ENCODE measurements around the gene FOXN1. TPM values are rescaled to one million over a fixed set of nuclear protein-coding genes. Genes with fewer than 3 reads are reported as not detected.

Gene FOXN1
- total and polyA plus RNA-seq, 2 of the 13 experiments (the other 11 are each of a cell fraction or from before 2014, with no cell fraction given): 0.01 TPM; not detected in 1

DNA sequence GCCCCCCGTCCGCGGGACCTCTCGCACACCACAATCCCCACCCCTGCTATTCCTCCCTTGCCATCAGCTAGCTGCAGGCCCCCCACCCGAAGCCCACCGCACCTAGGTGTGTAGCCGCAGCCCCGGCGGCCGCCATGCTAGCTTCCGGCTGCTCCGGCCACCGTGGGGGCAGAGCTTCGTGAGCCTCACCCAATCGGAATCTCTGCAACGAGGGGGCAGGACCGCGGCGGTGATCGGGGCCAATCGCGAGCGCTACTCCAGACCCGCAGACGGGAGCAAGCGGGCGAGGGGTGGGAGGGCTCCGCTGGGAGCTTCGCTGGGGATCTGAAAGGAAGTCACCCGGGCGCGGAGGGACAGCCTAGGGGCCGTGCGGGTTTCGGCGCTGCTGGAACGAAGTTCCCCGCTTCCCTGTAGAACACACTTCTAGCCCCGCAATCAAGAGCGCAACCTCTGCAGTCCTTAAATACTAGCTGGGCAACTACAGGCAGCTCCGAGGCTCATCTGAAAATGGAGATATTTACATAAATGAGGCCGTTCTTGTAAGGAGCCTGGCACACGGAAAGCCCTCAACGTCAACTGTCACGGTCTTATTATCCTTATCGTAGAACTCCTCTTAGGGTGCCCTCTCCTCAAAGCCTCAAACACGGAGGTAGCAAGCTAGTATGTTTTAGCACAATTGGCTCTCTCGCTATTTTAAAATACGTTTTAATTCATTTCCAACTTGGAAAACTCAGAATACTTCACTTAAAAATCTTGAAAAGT lies 65.4 kb downstream of the FOXN1 start, which contains the start of gene PIGS (continued):
- TF ChIP-seq, protein P1, sequence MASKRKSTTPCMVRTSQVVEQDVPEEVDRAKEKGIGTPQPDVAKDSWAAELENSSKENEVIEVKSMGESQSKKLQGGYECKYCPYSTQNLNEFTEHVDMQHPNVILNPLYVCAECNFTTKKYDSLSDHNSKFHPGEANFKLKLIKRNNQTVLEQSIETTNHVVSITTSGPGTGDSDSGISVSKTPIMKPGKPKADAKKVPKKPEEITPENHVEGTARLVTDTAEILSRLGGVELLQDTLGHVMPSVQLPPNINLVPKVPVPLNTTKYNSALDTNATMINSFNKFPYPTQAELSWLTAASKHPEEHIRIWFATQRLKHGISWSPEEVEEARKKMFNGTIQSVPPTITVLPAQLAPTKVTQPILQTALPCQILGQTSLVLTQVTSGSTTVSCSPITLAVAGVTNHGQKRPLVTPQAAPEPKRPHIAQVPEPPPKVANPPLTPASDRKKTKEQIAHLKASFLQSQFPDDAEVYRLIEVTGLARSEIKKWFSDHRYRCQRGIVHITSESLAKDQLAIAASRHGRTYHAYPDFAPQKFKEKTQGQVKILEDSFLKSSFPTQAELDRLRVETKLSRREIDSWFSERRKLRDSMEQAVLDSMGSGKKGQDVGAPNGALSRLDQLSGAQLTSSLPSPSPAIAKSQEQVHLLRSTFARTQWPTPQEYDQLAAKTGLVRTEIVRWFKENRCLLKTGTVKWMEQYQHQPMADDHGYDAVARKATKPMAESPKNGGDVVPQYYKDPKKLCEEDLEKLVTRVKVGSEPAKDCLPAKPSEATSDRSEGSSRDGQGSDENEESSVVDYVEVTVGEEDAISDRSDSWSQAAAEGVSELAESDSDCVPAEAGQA (IDR thresholded peaks at IDR 0.05; ENCODE audit: low read depth): peak; percentile 84
- TF ChIP-seq, protein P1 (CRISPR knock-in tag; IDR thresholded peaks at IDR 0.05; ENCODE audit: borderline replicate concordance): no peak
- no peak for TF ChIP-seq ZEB1 (IDR thresholded peaks at IDR 0.05; ENCODE audit: insufficient replicate concordance, low read depth)
- TF ChIP-seq NFIC (IDR thresholded peaks at IDR 0.05; ENCODE audit: low read length): no peak
- TF ChIP-seq, protein P2, sequence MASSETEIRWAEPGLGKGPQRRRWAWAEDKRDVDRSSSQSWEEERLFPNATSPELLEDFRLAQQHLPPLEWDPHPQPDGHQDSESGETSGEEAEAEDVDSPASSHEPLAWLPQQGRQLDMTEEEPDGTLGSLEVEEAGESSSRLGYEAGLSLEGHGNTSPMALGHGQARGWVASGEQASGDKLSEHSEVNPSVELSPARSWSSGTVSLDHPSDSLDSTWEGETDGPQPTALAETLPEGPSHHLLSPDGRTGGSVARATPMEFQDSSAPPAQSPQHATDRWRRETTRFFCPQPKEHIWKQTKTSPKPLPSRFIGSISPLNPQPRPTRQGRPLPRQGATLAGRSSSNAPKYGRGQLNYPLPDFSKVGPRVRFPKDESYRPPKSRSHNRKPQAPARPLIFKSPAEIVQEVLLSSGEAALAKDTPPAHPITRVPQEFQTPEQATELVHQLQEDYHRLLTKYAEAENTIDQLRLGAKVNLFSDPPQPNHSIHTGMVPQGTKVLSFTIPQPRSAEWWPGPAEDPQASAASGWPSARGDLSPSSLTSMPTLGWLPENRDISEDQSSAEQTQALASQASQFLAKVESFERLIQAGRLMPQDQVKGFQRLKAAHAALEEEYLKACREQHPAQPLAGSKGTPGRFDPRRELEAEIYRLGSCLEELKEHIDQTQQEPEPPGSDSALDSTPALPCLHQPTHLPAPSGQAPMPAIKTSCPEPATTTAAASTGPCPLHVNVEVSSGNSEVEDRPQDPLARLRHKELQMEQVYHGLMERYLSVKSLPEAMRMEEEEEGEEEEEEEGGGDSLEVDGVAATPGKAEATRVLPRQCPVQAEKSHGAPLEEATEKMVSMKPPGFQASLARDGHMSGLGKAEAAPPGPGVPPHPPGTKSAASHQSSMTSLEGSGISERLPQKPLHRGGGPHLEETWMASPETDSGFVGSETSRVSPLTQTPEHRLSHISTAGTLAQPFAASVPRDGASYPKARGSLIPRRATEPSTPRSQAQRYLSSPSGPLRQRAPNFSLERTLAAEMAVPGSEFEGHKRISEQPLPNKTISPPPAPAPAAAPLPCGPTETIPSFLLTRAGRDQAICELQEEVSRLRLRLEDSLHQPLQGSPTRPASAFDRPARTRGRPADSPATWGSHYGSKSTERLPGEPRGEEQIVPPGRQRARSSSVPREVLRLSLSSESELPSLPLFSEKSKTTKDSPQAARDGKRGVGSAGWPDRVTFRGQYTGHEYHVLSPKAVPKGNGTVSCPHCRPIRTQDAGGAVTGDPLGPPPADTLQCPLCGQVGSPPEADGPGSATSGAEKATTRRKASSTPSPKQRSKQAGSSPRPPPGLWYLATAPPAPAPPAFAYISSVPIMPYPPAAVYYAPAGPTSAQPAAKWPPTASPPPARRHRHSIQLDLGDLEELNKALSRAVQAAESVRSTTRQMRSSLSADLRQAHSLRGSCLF (CRISPR knock-in tag; IDR thresholded peaks at IDR 0.05; ENCODE audit: borderline replicate concordance): no peak
- TF ChIP-seq HNRNPUL1 (IDR thresholded peaks at IDR 0.05; ENCODE audit: low read depth, low read length): no peak
- TF ChIP-seq, protein P3, sequence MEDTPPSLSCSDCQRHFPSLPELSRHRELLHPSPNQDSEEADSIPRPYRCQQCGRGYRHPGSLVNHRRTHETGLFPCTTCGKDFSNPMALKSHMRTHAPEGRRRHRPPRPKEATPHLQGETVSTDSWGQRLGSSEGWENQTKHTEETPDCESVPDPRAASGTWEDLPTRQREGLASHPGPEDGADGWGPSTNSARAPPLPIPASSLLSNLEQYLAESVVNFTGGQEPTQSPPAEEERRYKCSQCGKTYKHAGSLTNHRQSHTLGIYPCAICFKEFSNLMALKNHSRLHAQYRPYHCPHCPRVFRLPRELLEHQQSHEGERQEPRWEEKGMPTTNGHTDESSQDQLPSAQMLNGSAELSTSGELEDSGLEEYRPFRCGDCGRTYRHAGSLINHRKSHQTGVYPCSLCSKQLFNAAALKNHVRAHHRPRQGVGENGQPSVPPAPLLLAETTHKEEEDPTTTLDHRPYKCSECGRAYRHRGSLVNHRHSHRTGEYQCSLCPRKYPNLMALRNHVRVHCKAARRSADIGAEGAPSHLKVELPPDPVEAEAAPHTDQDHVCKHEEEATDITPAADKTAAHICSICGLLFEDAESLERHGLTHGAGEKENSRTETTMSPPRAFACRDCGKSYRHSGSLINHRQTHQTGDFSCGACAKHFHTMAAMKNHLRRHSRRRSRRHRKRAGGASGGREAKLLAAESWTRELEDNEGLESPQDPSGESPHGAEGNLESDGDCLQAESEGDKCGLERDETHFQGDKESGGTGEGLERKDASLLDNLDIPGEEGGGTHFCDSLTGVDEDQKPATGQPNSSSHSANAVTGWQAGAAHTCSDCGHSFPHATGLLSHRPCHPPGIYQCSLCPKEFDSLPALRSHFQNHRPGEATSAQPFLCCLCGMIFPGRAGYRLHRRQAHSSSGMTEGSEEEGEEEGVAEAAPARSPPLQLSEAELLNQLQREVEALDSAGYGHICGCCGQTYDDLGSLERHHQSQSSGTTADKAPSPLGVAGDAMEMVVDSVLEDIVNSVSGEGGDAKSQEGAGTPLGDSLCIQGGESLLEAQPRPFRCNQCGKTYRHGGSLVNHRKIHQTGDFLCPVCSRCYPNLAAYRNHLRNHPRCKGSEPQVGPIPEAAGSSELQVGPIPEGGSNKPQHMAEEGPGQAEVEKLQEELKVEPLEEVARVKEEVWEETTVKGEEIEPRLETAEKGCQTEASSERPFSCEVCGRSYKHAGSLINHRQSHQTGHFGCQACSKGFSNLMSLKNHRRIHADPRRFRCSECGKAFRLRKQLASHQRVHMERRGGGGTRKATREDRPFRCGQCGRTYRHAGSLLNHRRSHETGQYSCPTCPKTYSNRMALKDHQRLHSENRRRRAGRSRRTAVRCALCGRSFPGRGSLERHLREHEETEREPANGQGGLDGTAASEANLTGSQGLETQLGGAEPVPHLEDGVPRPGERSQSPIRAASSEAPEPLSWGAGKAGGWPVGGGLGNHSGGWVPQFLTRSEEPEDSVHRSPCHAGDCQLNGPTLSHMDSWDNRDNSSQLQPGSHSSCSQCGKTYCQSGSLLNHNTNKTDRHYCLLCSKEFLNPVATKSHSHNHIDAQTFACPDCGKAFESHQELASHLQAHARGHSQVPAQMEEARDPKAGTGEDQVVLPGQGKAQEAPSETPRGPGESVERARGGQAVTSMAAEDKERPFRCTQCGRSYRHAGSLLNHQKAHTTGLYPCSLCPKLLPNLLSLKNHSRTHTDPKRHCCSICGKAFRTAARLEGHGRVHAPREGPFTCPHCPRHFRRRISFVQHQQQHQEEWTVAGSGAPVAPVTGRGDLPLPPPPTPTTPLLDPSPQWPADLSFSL (CRISPR knock-in tag; IDR thresholded peaks at IDR 0.05): no peak
- TF ChIP-seq ZNF660 (CRISPR knock-in tag; IDR thresholded peaks at IDR 0.05; ENCODE audit: borderline replicate concordance, low read depth): no peak
- TF ChIP-seq IKZF1 (IDR thresholded peaks at IDR 0.05): no peak
- TF ChIP-seq, protein P4, sequence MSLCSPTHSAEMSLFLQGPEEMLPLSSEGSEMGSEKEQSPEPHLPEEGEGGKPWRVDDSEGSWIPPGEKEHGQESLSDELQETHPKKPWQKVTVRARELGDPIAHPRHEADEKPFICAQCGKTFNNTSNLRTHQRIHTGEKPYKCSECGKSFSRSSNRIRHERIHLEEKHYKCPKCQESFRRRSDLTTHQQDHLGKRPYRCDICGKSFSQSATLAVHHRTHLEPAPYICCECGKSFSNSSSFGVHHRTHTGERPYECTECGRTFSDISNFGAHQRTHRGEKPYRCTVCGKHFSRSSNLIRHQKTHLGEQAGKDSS (CRISPR knock-in tag; IDR thresholded peaks at IDR 0.05; ENCODE audit: borderline replicate concordance, low read depth): no peak

All from HepG2 (cell line).